ENCODE data around the gene STON1.

The STON1 gene

DNA sequence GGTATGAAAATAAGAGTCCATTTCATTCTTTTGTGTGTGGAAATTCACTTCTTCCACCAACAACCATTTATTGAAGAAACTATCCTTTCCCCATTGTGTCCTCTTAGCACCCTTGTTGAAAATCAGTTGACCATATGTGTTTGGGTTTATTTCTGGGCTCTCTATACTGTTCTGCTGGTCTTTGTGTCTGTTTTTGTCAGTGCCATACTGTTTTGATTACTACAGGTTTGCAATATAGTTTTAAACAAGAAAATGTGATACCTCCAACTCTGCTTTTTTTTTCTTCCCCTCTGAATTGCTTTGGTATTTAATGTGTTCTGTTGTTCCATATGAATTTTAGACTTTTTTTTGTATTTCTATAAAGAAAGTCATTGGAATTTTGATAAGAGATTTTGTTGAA is 96.1 kb downstream of the STON1 start:
- no peak for DNase-seq

DNA sequence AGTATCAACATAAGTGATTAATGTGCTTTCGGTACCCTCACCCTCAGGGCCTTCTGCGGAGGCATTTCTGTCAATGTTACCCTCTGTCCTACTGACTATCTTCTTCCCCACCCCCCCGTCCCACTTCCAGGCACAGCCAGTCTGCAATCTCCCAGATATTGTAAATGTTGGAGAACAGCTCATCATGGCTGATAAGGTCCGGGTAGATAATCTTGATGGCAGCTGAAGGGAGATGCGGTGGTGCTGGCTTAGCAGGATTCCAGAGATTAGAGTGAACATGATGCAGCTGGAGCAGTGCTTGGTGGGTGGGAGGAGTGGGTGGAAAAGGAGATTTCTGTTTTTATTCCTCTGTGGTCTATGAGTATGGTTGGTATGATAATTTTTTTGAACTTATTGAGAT is 103.2 kb downstream of the STON1 start:
- no peak for DNase-seq

DNA sequence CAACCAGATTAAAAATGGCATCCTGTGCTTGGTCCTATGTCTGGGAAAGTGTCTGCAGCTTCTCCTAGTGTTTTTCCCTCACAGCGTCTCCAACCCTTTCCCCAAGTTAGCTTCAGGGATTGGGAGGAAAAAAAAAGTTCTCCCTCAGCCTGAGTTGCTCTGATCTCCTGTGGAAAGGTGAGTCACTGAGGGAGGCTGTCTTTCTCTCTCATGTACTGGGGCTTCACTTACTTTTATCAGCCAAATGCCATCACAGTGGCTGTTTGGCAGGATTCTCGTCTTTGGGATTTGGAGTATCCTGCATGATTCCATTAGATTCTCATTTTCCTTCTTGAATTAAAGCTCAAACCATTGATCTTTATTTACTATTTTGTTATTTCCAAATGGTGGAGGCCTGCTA is 105.8 kb downstream of the STON1 start:
- DNase-seq = no peak

DNA sequence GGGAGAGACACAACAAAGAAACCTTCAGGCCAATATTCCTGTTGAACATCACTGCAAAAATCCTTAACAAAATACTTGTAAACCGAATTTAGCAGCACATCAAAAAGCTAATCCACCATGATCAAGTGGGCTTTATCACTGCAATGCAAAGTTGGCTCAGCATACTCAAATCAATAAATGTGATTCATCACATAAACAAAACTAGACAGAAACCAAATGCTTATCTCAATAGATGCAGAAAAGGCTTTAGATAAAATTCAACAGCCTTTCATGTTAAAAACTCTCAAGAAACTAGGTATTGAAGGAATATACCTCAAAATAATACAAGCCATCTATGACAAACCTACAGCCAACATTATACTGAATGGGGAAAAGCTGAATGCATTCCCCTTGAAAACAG is 108.3 kb downstream of the STON1 start:
- no peak for DNase-seq

Measured in activated CD4-positive, alpha-beta T cell treated with anti-CD3 and anti-CD28 coated beads, Interleukin-2, amount 50 U/mL, for 1 hour (primary cell).